ENCODE data around the gene PDGFA.

The PDGFA gene

DNA sequence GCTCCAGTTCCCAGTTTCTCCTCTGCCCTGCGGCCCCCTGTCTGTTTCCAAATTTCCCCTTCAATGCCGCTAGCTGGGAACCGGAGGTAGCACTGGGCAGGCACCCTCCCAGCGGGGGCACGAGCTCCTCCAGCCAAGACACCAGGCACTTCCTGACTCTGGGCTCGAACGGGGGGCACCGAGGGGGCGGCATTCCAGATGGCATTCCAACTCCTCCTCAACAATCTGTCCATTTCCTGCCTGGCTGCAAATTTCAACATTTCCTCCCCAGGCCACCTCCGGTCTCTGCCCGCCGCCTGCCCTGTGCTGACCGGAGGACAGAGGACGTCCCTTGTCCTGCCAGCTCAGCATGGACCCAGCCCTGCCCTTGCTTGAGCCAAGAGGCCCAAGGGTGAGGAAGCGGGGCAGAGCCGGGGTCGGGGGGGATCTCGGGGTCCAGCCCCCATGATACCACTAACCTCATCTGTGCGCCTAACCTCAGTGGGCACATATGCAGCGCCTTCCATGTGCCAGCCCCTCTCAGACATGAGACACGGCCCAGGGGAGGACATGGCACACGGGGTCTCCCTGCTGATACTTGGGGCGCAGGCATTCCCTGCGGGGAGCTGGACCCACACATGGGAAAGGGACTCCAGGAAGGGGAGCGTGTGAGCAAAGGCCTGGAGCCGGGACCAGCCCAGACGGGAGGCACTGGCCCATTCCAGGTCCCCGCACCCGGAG lies 58.0 kb downstream of the PDGFA start:
- H3K4me1 ChIP-seq (ENCODE audit: insufficient read depth, low read length), result no peaks in the 10 kb centered on the region
- no peak overlapping the region for H3K27ac ChIP-seq (ENCODE audit: low read length)
- H3K36me3 ChIP-seq (ENCODE audit: insufficient read depth, low read depth, low read length), result no peaks in the 10 kb centered on the region
- H3K27me3 ChIP-seq (ENCODE audit: insufficient read depth, low read length), result no peaks in the 10 kb centered on the region
- no peaks in the 10 kb centered on the region for H3K9me3 ChIP-seq (ENCODE audit: insufficient read depth, low read depth, low read length)
- no peak overlapping the region for H3K4me3 ChIP-seq (ENCODE audit: low read length)
- no peak overlapping the region for H3K9ac ChIP-seq (ENCODE audit: low read depth, low read length)

DNA sequence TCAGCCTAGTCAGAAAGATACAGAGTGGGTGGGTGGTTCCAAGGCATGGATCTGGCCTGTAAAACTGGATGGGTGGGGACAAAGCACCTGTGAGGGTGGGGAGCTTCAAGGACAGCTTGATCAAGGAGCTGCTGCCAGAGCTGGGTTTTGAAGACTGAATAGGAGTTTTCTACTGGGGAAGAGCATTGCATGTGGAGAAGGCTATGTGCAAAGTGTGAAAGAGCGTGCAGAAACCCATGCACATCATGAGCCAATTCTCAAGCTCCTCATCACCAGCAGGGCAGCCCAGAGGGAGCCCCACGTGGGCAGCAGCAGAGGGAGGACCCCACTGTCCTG lies 58.6 kb downstream of the PDGFA start:
- no peaks in the 10 kb centered on the region for H3K9me3 ChIP-seq (ENCODE audit: insufficient read depth, low read depth, low read length)
- no peaks in the 10 kb centered on the region for H3K4me1 ChIP-seq (ENCODE audit: insufficient read depth, low read length)
- no peaks in the 10 kb centered on the region for H3K27me3 ChIP-seq (ENCODE audit: insufficient read depth, low read length)
- no peaks in the 10 kb centered on the region for H3K36me3 ChIP-seq (ENCODE audit: insufficient read depth, low read depth, low read length)
- no peak overlapping the region for H3K4me3 ChIP-seq (ENCODE audit: low read length)
- H3K9ac ChIP-seq (ENCODE audit: low read depth, low read length), result no peak overlapping the region
- H3K27ac ChIP-seq (ENCODE audit: low read length), result no peak overlapping the region

GRCh38 chr7:460374-461116 lies 59.1 kb downstream of the PDGFA start:
- Histone ChIP-seq H3K36me3 (ENCODE audit: insufficient read depth, low read depth, low read length) (no peaks in the 10 kb centered on the region), H3K27ac (ENCODE audit: low read length) (no peak overlapping the region), H3K27me3 (ENCODE audit: insufficient read depth, low read length) (no peaks in the 10 kb centered on the region), H3K4me1 (ENCODE audit: insufficient read depth, low read length) (no peaks in the 10 kb centered on the region), H3K9ac (ENCODE audit: low read depth, low read length) (no peak overlapping the region), H3K9me3 (ENCODE audit: insufficient read depth, low read depth, low read length) (no peaks in the 10 kb centered on the region), H3K4me3 (ENCODE audit: low read length) (no peak overlapping the region)

DNA sequence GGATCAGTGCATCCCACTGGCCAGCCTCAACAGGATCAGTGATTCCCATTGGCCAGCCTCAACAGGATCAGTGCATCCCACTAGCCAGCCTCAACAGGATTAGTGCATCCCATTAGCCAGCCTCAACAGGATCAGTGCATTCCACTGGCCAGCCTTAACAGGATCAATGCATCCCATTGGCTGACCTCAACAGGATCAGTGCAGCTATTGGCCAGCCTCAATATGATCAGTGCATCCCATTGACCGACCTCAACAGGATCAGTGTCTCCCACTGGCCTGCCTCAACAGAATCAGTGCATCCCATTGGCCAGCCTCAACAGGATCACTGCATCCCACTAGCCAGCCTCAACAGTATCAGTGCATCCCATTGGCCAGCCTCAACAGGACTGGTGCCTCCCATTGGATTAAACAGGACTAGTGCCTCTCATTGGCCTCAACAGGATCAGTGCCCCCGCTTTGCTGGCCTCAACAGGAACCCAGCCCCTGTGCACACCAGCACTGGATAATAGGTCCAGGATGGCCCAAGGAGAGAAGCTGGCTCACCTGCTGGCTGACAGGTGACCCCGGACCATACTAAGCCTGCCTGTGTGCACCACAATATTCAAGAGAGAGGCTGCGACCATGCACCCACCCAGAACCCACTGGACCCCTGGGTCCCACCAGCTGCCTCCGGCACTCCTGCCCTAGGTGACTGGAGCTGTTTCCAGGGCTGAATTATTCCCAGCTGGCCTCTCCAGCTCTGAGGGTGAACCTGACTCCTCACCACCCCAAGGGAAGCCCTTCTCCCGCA lies 59.9 kb downstream of the PDGFA start:
- Histone ChIP-seq H3K9me3 (ENCODE audit: insufficient read depth, low read depth, low read length) (no peaks in the 10 kb centered on the region), H3K4me1 (ENCODE audit: insufficient read depth, low read length) (no peaks in the 10 kb centered on the region), H3K27me3 (ENCODE audit: insufficient read depth, low read length) (no peaks in the 10 kb centered on the region), H3K27ac (ENCODE audit: low read length) (no peak overlapping the region), H3K4me3 (ENCODE audit: low read length) (no peak overlapping the region), H3K36me3 (ENCODE audit: insufficient read depth, low read depth, low read length) (no peaks in the 10 kb centered on the region), H3K9ac (ENCODE audit: low read depth, low read length) (no peak overlapping the region)

DNA sequence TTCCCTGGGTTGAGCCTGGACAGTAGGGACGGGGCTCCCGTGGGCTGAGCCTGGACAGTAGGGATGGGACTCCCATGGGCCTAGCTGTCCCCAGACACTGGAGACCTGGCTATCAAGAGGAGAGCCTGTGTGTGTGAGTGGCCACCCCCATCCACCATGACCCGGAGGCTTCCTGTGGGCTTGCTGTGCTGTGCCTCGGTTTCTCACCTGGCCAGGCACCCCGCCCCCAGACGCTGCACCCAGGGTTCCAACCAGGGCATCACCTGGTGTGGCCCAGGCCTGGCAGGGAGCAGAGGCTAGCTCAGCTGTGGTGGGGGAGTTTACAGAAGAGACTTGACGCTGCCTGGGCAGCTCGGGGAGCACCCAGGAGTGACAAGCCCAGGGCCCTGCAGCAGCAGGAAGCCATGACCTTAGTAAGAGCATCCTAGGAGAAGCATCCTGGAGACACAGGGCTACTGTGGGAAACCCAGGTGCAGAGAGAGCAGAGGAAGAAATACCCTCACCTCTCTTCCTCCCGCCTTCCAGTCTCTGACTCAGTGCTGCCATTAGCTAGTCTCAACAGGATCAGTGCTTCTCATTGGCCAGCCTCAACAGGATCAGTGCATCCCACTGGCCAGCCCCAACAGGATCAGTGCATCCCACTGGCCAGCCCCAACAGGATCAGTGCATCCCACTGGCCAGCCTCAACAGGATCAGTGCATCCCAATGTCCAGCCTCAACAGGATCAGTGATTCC lies 61.0 kb downstream of the PDGFA start:
- no peak overlapping the region for H3K27ac ChIP-seq (ENCODE audit: low read length)
- H3K4me1 ChIP-seq (ENCODE audit: insufficient read depth, low read length), result no peaks in the 10 kb centered on the region
- H3K9ac ChIP-seq (ENCODE audit: low read depth, low read length), result no peak overlapping the region
- peaks cover 6% of the 10 kb centered on the region; the same call in 1 of the 2 replicates for H3K27me3 ChIP-seq (ENCODE audit: insufficient read depth, low read length)
- H3K9me3 ChIP-seq (ENCODE audit: insufficient read depth, low read depth, low read length), result no peaks in the 10 kb centered on the region
- no peaks in the 10 kb centered on the region for H3K36me3 ChIP-seq (ENCODE audit: insufficient read depth, low read depth, low read length)
- H3K4me3 ChIP-seq (ENCODE audit: low read length), result no peak overlapping the region

GRCh38 chr7:457814-458510 lies 61.7 kb downstream of the PDGFA start:
- H3K9me3 ChIP-seq (ENCODE audit: insufficient read depth, low read depth, low read length), result no peaks in the 10 kb centered on the region
- no peaks in the 10 kb centered on the region for H3K36me3 ChIP-seq (ENCODE audit: insufficient read depth, low read depth, low read length)
- no peak overlapping the region for H3K27ac ChIP-seq (ENCODE audit: low read length)
- H3K27me3 ChIP-seq (ENCODE audit: insufficient read depth, low read length), result peaks cover 12% of the 10 kb centered on the region
- no peaks in the 10 kb centered on the region; the same call in 1 of the 2 replicates for H3K4me1 ChIP-seq (ENCODE audit: insufficient read depth, low read length)
- no peak overlapping the region for H3K9ac ChIP-seq (ENCODE audit: low read depth, low read length)
- H3K4me3 ChIP-seq (ENCODE audit: low read length), result no peak overlapping the region

GRCh38 chr7:455110-455928 lies 64.3 kb downstream of the PDGFA start:
- H3K4me3 ChIP-seq (ENCODE audit: low read length), result no peak overlapping the region
- H3K27me3 ChIP-seq (ENCODE audit: insufficient read depth, low read length), result peaks cover 35% of the 10 kb centered on the region
- no peaks in the 10 kb centered on the region for H3K9me3 ChIP-seq (ENCODE audit: insufficient read depth, low read depth, low read length)
- no peaks in the 10 kb centered on the region for H3K36me3 ChIP-seq (ENCODE audit: insufficient read depth, low read depth, low read length)
- peaks cover 4% of the 10 kb centered on the region; the same call in 1 of the 2 replicates for H3K4me1 ChIP-seq (ENCODE audit: insufficient read depth, low read length)
- H3K27ac ChIP-seq (ENCODE audit: low read length), result no peak overlapping the region
- no peak overlapping the region for H3K9ac ChIP-seq (ENCODE audit: low read depth, low read length)

- no peak overlapping the region for H3K4me3 ChIP-seq (ENCODE audit: low read length)
- H3K9ac ChIP-seq (ENCODE audit: low read depth, low read length), result no peak overlapping the region
- H3K27me3 ChIP-seq (ENCODE audit: insufficient read depth, low read length), result peaks cover 38% of the 10 kb centered on the region
- no peaks in the 10 kb centered on the region for H3K36me3 ChIP-seq (ENCODE audit: insufficient read depth, low read depth, low read length)
- no peak overlapping the region for H3K27ac ChIP-seq (ENCODE audit: low read length)
- H3K4me1 ChIP-seq (ENCODE audit: insufficient read depth, low read length), result peaks cover 4% of the 10 kb centered on the region; the same call in 1 of the 2 replicates
- H3K9me3 ChIP-seq (ENCODE audit: insufficient read depth, low read depth, low read length), result no peaks in the 10 kb centered on the region
Measured at GRCh38 chr7:454356-455109, 65.1 kb downstream of the PDGFA start.

DNA sequence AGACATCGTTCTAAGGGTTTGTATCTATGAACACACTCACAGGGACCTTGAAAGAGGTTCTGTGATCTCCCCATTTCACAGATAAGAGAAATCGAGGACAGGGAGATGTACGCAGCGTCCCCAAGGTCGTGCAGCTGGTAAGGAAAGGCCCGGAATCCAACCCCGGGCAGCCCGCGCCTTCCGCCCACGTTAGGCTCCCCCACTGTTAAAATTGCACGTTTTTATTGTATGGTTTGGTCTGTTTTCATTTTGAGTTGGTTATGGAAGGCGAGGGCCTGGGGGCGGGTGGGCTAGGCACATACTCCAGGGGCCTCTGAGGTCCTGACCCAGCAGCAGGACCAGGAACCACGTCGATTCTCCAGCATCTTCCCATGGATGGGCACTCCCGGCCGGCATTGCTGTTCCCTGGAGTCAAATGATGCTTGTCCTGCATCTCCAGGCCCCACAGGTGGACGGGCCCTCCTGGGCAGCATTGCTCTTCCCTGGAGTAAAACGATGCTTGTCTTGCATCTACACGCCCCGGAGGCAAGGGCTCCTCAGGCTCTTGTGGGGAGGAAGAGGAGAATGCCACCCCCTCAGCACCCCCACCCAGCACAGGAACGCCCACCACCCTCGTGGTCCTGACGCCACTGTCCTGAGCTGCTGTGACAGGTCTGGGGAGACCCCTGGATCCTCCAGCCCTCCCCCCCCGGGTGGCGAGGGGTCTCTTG lies 65.9 kb downstream of the PDGFA start:
- H3K9ac ChIP-seq (ENCODE audit: low read depth, low read length), result no peak overlapping the region
- peaks cover 4% of the 10 kb centered on the region; the same call in 1 of the 2 replicates for H3K4me1 ChIP-seq (ENCODE audit: insufficient read depth, low read length)
- H3K36me3 ChIP-seq (ENCODE audit: insufficient read depth, low read depth, low read length), result no peaks in the 10 kb centered on the region
- H3K4me3 ChIP-seq (ENCODE audit: low read length), result no peak overlapping the region
- no peaks in the 10 kb centered on the region for H3K9me3 ChIP-seq (ENCODE audit: insufficient read depth, low read depth, low read length)
- H3K27ac ChIP-seq (ENCODE audit: low read length), result no peak overlapping the region
- peaks cover 38% of the 10 kb centered on the region for H3K27me3 ChIP-seq (ENCODE audit: insufficient read depth, low read length)
